Inflammatory macrophage (primary cell): ENCODE data around the gene RNF145.
"Not testable (repeated sequence)": the region's sequence is repeated elsewhere in the genome, so short reads cannot be mapped to it uniquely, and the experiment has no call there.

Experiments
- DNase-seq, 2 donors: peaks; one replicate each; pipeline ENCODE4 v3.0.0-alpha.2; 2020 to 2022
- total RNA-seq, 18 experiments: gene quantifications; one replicate each; lab custom pipeline; 2026; ENCODE audit warnings: mixed read lengths in 6 of 18, inconsistent platforms in 2 of 18; lab: John Stamatoyannopoulos, UW

Gene RNF145
- total RNA-seq: 50.3 to 188 (median 102) reads per million in 18 experiments

GRCh38 chr5:159209438-159210209, at the start of gene RNF145:
Gene RNF145 (minus strand): TSS chr5:159209553. CDS start chr5:159203617, 5,936 bp downstream.
- peak; percentile 87 to 95 for DNase-seq

DNA sequence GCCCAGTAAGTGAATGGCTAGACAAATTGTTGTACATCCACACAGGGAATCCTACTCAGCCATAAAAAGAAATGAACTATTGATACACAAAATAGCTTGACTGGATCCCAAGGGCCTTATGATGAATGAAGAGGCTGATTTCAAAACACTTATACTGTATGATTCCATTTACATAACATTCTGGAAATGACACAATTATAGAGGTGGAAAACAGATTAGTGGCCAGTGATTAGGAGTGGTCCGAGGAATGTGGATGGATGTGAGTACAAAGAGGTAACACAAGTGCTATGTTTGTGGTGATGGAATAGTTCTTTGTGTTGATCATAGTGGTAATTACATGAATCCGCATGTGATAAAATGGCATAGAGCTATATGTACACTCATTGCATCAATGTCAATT, 49.0 kb upstream of the RNF145 start:
- no peak for DNase-seq

DNA sequence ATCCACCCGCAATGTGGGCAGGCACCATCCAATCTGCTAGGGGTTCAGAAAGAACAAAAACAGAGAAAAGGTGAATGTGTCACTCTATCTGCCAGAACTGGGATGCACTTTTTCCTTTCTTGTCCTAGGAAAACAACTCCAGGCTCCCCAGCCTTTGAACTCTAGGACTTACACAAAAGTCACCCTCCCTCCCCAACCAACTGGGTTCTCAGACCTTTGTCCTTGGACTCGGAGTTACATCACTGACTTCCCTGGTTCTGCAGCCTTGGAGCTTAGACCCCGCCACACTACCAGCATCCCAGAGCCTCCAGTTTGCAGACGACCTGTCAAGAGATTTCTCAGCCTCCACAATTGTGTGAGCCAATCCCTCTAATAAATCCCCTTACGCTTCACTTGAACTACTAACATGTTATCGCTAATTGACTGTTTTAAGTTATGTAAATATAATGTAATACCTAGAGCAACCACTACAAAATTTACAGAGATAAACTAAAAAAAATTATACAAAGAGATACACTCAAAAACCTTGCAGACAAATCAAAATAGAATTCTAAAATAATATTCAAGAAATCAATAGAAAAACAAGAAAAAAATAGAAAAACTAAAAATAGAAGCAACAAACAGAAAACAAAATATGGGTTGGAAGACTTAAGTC, 48.4 kb upstream of the RNF145 start:
- no peak for DNase-seq

DNA sequence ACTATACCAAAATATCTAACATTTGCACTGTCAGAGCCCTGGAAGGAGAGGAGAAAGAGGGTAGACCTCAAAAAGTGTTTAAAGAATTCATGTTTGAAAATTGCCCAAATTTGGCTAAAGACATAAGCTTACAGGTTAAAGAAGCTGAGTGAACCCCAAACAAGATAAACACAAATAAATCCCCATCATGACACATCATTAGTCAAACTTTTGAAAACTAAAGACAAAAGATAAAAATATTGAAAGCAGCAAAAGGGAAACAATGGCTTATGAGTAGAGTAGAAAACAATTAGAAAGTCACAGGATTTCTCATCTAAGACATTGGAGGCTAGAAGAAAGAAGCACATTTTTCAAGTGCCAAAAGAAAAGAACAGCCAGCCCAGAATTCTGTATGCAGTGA, 47.7 kb upstream of the RNF145 start:
- no peak for DNase-seq

DNA sequence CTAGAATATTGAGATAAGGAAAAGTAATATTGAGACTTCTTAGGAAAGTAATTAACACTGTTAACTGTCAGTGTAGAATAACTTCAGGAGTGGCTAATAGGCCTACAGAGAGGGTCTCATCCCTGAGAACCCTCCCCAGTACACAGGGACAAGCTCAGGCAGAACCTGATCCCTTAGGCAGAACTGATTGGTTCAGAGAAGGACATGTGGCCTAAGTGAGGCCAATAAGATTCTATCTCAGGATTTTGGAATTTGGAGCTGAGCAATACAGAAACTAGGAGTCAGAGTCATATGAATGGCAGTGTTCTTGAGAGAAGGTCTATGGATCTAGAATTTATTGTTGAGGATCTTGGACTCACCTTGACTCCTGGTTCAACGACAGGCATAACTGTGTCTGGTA, 42.8 kb upstream of the RNF145 start:
- no peak for DNase-seq

GRCh38 chr5:159249158-159249557, 39.8 kb upstream of the RNF145 start:
- DNase-seq: no peak

DNA sequence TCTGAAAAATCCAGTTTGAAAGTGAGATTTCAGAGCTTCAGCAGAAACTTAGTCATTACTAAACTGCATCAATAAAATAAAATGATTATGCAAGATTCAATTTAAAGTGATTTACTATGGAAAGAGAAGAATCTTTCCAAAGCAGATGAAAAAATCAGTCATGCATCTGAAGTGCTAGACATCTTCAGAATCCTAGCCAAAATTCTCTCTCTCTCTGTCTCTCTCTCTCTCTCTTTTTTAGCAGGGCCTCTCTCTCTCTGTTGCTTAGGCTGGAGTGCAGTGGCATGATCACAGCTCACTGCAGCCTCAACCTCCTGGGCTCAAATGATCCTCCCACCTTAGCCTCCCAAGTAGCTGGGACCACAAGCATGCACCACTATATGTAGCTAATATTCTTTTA, 35.5 kb upstream of the RNF145 start:
- DNase-seq: no peak

GRCh38 chr5:159244163-159244562, 34.8 kb upstream of the RNF145 start:
- DNase-seq: no peak

DNA sequence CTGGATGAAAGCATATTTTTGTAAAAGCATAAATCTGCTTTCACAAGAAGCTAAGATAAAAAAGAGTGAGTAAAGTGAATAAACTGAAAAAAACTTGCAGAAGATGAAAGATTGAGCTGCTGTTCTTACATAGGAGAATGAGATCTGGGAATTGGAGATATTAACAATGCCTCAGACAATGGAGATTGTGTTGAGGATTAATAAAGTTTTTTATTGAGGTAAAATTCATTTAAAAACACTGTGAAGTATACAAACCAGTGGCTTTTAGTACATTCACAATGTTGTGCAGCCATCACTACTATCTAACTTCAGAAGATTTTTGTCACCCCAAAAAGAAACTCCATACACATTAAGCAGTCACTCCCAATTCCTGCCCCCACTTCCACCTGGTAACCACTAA, 34.0 kb upstream of the RNF145 start:
- DNase-seq: no peak

- DNase-seq: peak; percentile 23 to 33
These were observed 33.3 kb upstream of the RNF145 start for GRCh38 chr5:159242656-159243055.

GRCh38 chr5:159241946-159242552, 32.7 kb upstream of the RNF145 start:
- peak; percentile 4 to 10 for DNase-seq

- DNase-seq: peak; percentile 71 to 85
These were observed 31.0 kb upstream of the RNF145 start for GRCh38 chr5:159240301-159240870.

DNA sequence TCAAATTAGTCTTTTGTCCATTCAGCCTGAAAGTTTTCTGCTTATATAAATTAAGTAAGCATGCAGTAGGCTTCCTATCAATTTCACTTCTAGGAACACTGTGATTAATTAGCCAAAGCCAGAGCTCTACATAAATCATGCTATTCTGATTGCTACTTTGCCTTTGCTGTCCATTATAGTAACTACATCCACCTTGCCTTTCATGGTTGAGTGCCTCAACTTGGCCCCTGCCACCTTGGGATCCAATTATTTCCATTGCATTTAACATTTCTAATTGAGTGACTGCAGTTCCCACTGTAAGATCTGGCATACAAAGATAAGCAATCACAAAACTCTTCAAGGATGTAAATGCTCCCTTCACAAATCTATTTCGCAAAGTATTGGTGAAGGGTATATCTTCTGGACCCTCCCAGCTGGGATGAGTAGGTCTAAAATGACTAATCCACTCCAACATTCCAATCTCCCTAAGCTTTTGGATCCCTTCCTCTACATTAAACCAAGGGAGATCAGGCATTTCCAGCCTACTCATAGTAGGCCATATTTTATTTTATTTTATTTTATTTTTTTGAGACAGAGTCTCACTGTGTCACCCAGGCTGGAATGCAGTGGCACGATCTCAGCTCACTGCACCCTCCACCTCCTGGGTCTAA, 26.6 kb upstream of the RNF145 start:
- DNase-seq: not testable (repeated sequence)

DNA sequence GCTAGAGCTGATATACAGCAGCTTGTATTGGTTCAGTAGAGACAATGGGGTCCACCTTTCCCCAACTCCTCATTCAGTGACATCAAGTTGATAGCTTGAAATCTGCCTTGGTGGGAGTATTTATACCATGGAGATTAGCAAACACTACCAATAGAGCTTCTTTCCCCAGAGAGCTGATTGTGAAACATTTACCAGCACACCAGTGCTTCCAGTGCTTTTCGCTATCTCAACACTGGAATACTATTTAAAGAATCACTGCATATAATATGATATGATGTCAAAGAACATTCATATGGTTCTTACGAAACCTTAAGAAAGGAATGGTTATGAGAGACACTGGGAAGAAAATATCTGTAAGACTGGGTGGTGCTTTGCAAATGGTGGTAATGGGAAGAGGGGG, 21.8 kb upstream of the RNF145 start:
- DNase-seq: no peak

DNA sequence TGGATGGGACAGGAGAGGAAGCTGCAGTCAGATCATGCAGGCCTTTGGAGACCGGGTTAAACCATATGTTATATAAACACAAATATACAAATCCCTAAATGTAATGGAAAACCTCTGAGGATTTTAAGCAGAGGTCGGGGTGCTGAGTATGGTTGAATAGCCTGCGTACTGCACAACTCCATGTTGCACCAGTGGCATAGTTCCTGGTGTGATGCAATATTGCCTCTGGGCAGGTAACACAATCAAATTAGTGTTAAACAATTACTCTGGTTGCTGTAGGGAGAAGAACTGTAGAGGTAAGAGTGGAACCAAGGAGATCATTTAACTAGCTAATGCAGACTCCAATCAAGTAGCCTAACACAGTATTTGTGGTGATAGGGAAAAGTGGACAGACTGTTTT, 21.3 kb upstream of the RNF145 start:
- no peak for DNase-seq

- not testable (repeated sequence) for DNase-seq
These were observed 18.7 kb upstream of the RNF145 start for GRCh38 chr5:159228097-159228496.

DNA sequence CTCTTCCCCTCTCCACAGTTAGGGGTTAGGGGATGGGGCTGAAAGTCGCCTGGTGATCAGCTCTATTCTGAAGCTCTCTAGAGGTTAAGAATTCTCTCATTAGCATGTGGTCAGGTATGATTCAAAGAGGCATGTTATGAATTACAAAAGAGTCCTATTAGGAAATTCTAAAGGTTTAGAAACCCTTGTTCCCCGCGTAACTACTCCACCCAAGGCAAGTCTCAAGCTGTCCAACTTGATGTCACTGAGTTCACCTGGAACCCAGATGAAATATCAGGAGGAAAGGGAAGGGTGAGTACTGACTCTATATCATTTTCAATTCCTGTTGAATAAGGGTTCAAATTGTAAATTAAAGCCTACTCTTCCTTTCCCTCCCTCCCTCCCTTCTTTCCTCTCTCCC, 18.1 kb upstream of the RNF145 start:
- peak; percentile 8 to 11 for DNase-seq

GRCh38 chr5:159226451-159226850, 17.1 kb upstream of the RNF145 start:
- DNase-seq: no peak

DNA sequence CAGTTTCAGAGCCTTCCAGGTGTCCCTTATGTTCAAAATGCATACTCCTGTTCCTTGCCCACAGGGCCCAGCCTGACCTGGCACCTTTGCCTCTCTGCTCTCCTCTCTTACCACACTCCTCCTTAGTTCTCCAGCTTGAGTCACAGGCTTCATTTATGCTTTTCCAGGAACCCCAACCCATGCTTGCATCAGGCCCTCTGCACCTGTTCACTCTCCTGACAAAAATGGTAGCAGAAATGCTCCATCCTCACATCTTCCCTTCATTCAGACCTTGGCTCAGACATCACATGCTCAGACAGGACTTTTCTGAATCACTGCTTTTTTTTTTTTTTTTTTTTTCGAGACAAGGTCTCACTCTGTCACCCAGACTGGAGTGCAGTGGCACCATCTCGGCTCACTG, 15.1 kb upstream of the RNF145 start:
- DNase-seq: no peak

- DNase-seq: no peak
These were observed 14.1 kb upstream of the RNF145 start for GRCh38 chr5:159223469-159223868.

DNA sequence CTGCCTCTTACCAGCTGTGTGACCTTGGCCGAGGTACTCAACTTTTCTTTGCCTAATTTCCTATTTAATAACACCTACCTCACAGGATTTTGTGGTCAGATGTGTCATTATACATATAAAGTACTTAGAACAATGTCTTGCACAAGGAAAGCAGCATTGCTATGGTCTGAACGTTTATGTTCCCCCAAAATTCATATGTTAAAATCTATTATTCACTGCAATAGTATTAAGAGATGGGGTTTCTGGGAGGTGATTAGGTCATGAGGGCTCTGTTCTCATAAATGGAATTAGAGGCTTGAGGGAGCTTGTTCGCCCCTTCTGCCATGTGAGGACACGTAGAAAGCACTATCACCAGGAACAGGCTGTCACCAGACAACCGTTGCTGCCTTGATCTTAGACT, 10.9 kb upstream of the RNF145 start:
- no peak for DNase-seq

GRCh38 chr5:159218595-159219023, 9.3 kb upstream of the RNF145 start:
- DNase-seq: no peak

GRCh38 chr5:159217236-159217635, 7.9 kb upstream of the RNF145 start:
- DNase-seq: no peak
